IMR-90 (cell line): ENCODE results near the gene GLE1. TPM values are rescaled to one million over a fixed set of nuclear protein-coding genes. Genes with fewer than 3 reads are reported as not detected.
"Not testable (repeated sequence)": the region's sequence is repeated elsewhere in the genome, so short reads cannot be mapped to it uniquely, and the experiment has no call there.

Source experiments
- ATAC-seq: fragments of 200-7000 bp; cut with Tn5 transposase; 2 replicates; pipeline ENCODE4 v1.9.1; 2020; ENCODE audit warnings: low read depth, mild to moderate bottlenecking, moderate library complexity
- BruUV-seq: library from RNA; stranded (reverse); fragments of 400-500 nt; replicated peaks from 2 replicates; lab custom pipeline; 2021; lab: Mats Ljungman, UMichigan
- CTCF ChIA-PET: fragments of 300-600 bp; formaldehyde crosslinking; extraction: SDS; loops from one replicate; lab custom pipeline; 2021; ENCODE audit warnings: antibody characterized with exemption; lab: Yijun Ruan, JAX
- POLR2A ChIA-PET: fragments of 300-600 bp; sonication (Branson Sonifier 250); formaldehyde crosslinking; loops from one replicate; lab custom pipeline; 2022; ENCODE audit warnings: antibody characterized with exemption; ENCODE audit not compliant: unreplicated experiment; lab: Charles Lee
- DNase-seq: peaks from one replicate; pipeline ENCODE4 v3.0.0; 2013
- H2AFZ ChIP-seq: replicated peaks from 2 replicates; pipeline ENCODE3; 2013; ENCODE audit warnings: low read length, mild to moderate bottlenecking; ENCODE audit not compliant: poor library complexity
- H2AK5ac ChIP-seq: 2 replicates; pipeline ENCODE4 v1.6.1; 2013; ENCODE audit warnings: low read depth, low read length, inconsistent platforms
- H2AK9ac ChIP-seq: replicated peaks from 2 replicates; pipeline ENCODE3; 2013; ENCODE audit warnings: mild to moderate bottlenecking, low read depth, low read length, moderate library complexity; ENCODE audit not compliant: poor library complexity
- H2BK120ac ChIP-seq: 2 replicates; pipeline ENCODE4 v1.6.1; 2013; ENCODE audit warnings: low read depth, low read length, inconsistent platforms
- H2BK15ac ChIP-seq: 3 replicates; pipeline ENCODE4 v1.6.1; 2013; ENCODE audit warnings: low read depth, low read length, inconsistent platforms
- H2BK20ac ChIP-seq: 2 replicates; pipeline ENCODE4 v1.6.1; 2013; ENCODE audit warnings: low read depth, mild to moderate bottlenecking, inconsistent platforms, low read length, moderate library complexity
- H2BK5ac ChIP-seq: 2 replicates; pipeline ENCODE4 v1.6.1; 2013; ENCODE audit warnings: mild to moderate bottlenecking, low read depth, low read length, inconsistent platforms; ENCODE audit not compliant: poor library complexity, severe bottlenecking
- H3K14ac ChIP-seq: replicated peaks from 2 replicates; pipeline ENCODE4 v1.6.1; 2013; ENCODE audit warnings: low read depth, low read length, inconsistent platforms
- H3K18ac ChIP-seq: 2 replicates; pipeline ENCODE4 v1.6.1; 2013; ENCODE audit warnings: low read depth, low read length, control low read depth
- H3K23ac ChIP-seq: 2 replicates; pipeline ENCODE4 v1.6.1; 2013; ENCODE audit warnings: low read depth, low read length, inconsistent platforms
- H3K27ac ChIP-seq: 2 replicates; pipeline ENCODE4 v1.5.1; 2013; ENCODE audit warnings: mild to moderate bottlenecking, control low read depth, low read length; ENCODE audit not compliant: insufficient read depth
- H3K27me3 ChIP-seq: 2 replicates; pipeline ENCODE4 v1.6.1; 2013; ENCODE audit warnings: low read length; ENCODE audit not compliant: control insufficient read depth, insufficient read depth
- H3K36me3 ChIP-seq: 2 replicates; pipeline ENCODE4 v1.6.1; 2013; ENCODE audit warnings: low read length, mixed read lengths; ENCODE audit not compliant: control insufficient read depth, insufficient read depth
- H3K4ac ChIP-seq: 2 replicates; pipeline ENCODE4 v1.6.1; 2013; ENCODE audit warnings: low read depth, low read length, inconsistent platforms
- H3K4me1 ChIP-seq: 2 replicates; pipeline ENCODE4 v1.6.1; 2013; ENCODE audit warnings: low read length, mixed read lengths; ENCODE audit not compliant: control insufficient read depth, insufficient read depth
- H3K4me2 ChIP-seq: 2 replicates; pipeline ENCODE4 v1.6.1; 2013; ENCODE audit warnings: low read depth, mild to moderate bottlenecking, control low read depth, low read length, moderate library complexity
- H3K4me3 ChIP-seq: 2 replicates; pipeline ENCODE4 v1.5.1; 2013; ENCODE audit warnings: low read depth, mild to moderate bottlenecking, control low read depth, low read length, moderate library complexity; ENCODE audit not compliant: insufficient read depth
- H3K56ac ChIP-seq: 2 replicates; pipeline ENCODE4 v1.6.1; 2013; ENCODE audit warnings: low read length, inconsistent platforms; ENCODE audit not compliant: insufficient read depth; ENCODE audit errors: extremely low read depth
- H3K79me1 ChIP-seq, 2 experiments: 2 replicates each; pipeline ENCODE4 v1.6.1; 2013; ENCODE audit warnings: low read length in 2 of 2, inconsistent platforms in 1 of 2, low read depth in 1 of 2
- H3K9ac ChIP-seq: 2 replicates; pipeline ENCODE4 v1.6.1; 2013; ENCODE audit warnings: low read depth, low read length, control low read depth
- H3K9me1 ChIP-seq: 2 replicates; pipeline ENCODE4 v1.6.1; 2013; ENCODE audit warnings: low read length, inconsistent platforms; ENCODE audit not compliant: insufficient read depth
- H3K9me3 ChIP-seq: 2 replicates; pipeline ENCODE4 v1.6.1; 2013; ENCODE audit warnings: low read length; ENCODE audit not compliant: control insufficient read depth, insufficient read depth
- H4K20me1 ChIP-seq: 2 replicates; pipeline ENCODE4 v1.6.1; 2013; ENCODE audit warnings: low read length, inconsistent platforms; ENCODE audit not compliant: insufficient read depth
- H4K5ac ChIP-seq: 2 replicates; pipeline ENCODE4 v1.6.1; 2013; ENCODE audit warnings: mild to moderate bottlenecking, low read depth, low read length, control low read depth
- H4K8ac ChIP-seq, 2 experiments: 2 replicates each; pipeline ENCODE4 v1.6.1; 2013; ENCODE audit warnings: low read depth in 2 of 2, low read length in 2 of 2, control low read depth in 1 of 2, inconsistent platforms in 1 of 2
- H4K91ac ChIP-seq: 2 replicates; pipeline ENCODE4 v1.6.1; 2013; ENCODE audit warnings: low read depth, low read length, inconsistent platforms; ENCODE audit not compliant: insufficient read depth
- WGBS, 2 experiments: methylation state at CpG; one replicate each; pipeline versions ENCODE4 v1.1.5 to v1.1.7; 2013; ENCODE audit warnings: missing lambda C conversion rate in 2 of 2; ENCODE audit not compliant: insufficient read length in 1 of 2; ENCODE audit errors: extremely low coverage in 2 of 2; 5-methylcytosine and 5-hydroxymethylcytosine counted together
- dilution Hi-C: fragments of 300-500 bp; cut with HindIII; formaldehyde crosslinking; loops from one replicate; pipeline ENCODE4 v1.14.3; 2018; ENCODE audit warnings: low sequenced_read_pairs; ENCODE audit not compliant: unreplicated experiment
- in situ Hi-C: fragments of 300-500 bp; cut with MboI; formaldehyde crosslinking; loops from 3 replicates; pipeline ENCODE4 v1.14.3; 2019; ENCODE audit warnings: low sequenced_read_pairs, inconsistent platforms, mixed read lengths
- intact Hi-C: fragments of 100-400 bp; cut with micrococcal nuclease; formaldehyde crosslinking; loops from 2 replicates; pipeline ENCODE4 v1.10.0; 2022
- polyA plus RNA-seq, 3 experiments: library from polyadenylated mRNA; depleted of rRNA; stranded (reverse); fragments of >200 nt; gene quantifications; 2 replicates each; pipeline ENCODE4 v1.2.3, GENCODE V29; 2012; ENCODE audit warnings: low replicate concordance in 1 of 3
- total RNA-seq: library from RNA; depleted of rRNA; stranded (reverse); fragments of >200 nt; gene quantifications from 2 replicates; pipeline ENCODE4 v1.2.3, GENCODE V29; 2012

The GLE1 gene
- total and polyA plus RNA-seq, 2 of the 4 experiments (the other 2 are of a cell fraction), result 14.3 to 39.4 TPM

- dilution Hi-C loops, CTCF ChIA-PET, H2AK9ac ChIP-seq, H3K4me3 ChIP-seq, POLR2A ChIA-PET, H3K9me1 ChIP-seq, H2BK5ac ChIP-seq, H2AK5ac ChIP-seq, H3K56ac ChIP-seq, H2BK120ac ChIP-seq, H3K18ac ChIP-seq, H3K4me2 ChIP-seq, H3K14ac ChIP-seq, in situ Hi-C loops, H3K23ac ChIP-seq, DNase-seq, H4K20me1 ChIP-seq, H2BK20ac ChIP-seq, H3K9ac ChIP-seq, H3K4ac ChIP-seq, H4K91ac ChIP-seq, H3K9me3 ChIP-seq, BruUV-seq, H3K27me3 ChIP-seq, H3K4me1 ChIP-seq, H2BK15ac ChIP-seq, ATAC-seq, intact Hi-C loops, H4K5ac ChIP-seq, H3K27ac ChIP-seq: not testable (repeated sequence)
- 54% methylated on average over 9 of the region's 14 CpGs; no CpG with 5 or more reads in 1 of the 2 experiments for WGBS, 2 experiments
- Histone ChIP-seq H2AFZ (peak overlapping the region; percentile 85), H3K79me1 (peaks cover 22 to 29% of the 10 kb centered on the region in 2 experiments), H4K8ac (peak overlapping the region in 1 of 2 experiments; percentile 82; a peak in 2 of 4 replicates), H3K36me3 (peaks cover 11% of the 10 kb centered on the region)
These were observed 1.1 kb upstream of the GLE1 start for GRCh38 chr9:128503415-128503825.
